Vagina (tissue), 2 donors: ENCODE data around the gene FAM83C.

Experiments
- CTCF ChIP-seq, 3 experiments: fragments of 450-650 bp in 2 of 3; fragments of 200-600 bp in 1 of 3; sonication (generic) in 1 of 3; IDR thresholded peaks; one replicate each; pipeline ENCODE4 v1.5.1; 2017 to 2019; ENCODE audit warnings: antibody characterized with exemption in 3 of 3, mild to moderate bottlenecking in 2 of 3, moderate library complexity in 2 of 3
- POLR2A ChIP-seq, 2 donors: fragments of 450-650 bp; IDR thresholded peaks; one replicate each; pipeline ENCODE4 v1.6.1; 2017; ENCODE audit warnings: antibody characterized with exemption in 2 of 2, mild to moderate bottlenecking in 2 of 2, moderate library complexity in 2 of 2

- TF ChIP-seq CTCF (IDR thresholded peaks at IDR 0.05) (no peak), POLR2A (IDR thresholded peaks at IDR 0.05) (no peak)
Measured at GRCh38 chr20:35254448-35254999, 37.7 kb downstream of the FAM83C start.
